ENCODE measurements around the gene PRKCH. TPM values are rescaled to one million over a fixed set of nuclear protein-coding genes. Genes with fewer than 3 reads are reported as not detected.

PRKCH gene
- total RNA-seq, 1 donor from 2014 or later: 18.4 TPM

- H3K4me1 ChIP-seq: peaks cover 54% of the 10 kb centered on the region
- intact Hi-C loops (cut with micrococcal nuclease): no loop called here
- H3K9me3 ChIP-seq (replicated peaks): no peaks in the 10 kb centered on the region
- peak; percentile 51 for DNase-seq
- H3K4me3 ChIP-seq: no peak overlapping the region
- no peak for TF ChIP-seq CTCF (IDR thresholded peaks at IDR 0.05; ENCODE audit: borderline replicate concordance)
- H3K27ac ChIP-seq (replicated peaks): peak overlapping the region; percentile 82
- H3K27me3 ChIP-seq (ENCODE audit: low read depth): no peaks in the 10 kb centered on the region
- no peaks in the 10 kb centered on the region for H3K36me3 ChIP-seq
Observed at GRCh38 chr14:61561657-61562276, 240.4 kb downstream of the PRKCH start.

- Histone ChIP-seq H3K4me3 (no peak overlapping the region), H3K27ac (replicated peaks) (peak overlapping the region; percentile 82), H3K36me3 (no peaks in the 10 kb centered on the region), H3K9me3 (replicated peaks) (no peaks in the 10 kb centered on the region), H3K27me3 (ENCODE audit: low read depth) (no peaks in the 10 kb centered on the region), H3K4me1 (peaks cover 60% of the 10 kb centered on the region)
- no peak for TF ChIP-seq CTCF (IDR thresholded peaks at IDR 0.05; ENCODE audit: borderline replicate concordance)
- no peak for DNase-seq
- intact Hi-C loops (cut with micrococcal nuclease): no loop called here
Observed at GRCh38 chr14:61562321-61563161, 241.2 kb downstream of the PRKCH start.

GRCh38 chr14:61563162-61563511 lies 241.8 kb downstream of the PRKCH start:
- intact Hi-C loops (cut with micrococcal nuclease): no loop called here
- H3K36me3 ChIP-seq: no peaks in the 10 kb centered on the region
- no peak for TF ChIP-seq CTCF (IDR thresholded peaks at IDR 0.05; ENCODE audit: borderline replicate concordance)
- no peak overlapping the region for H3K27ac ChIP-seq (replicated peaks)
- H3K9me3 ChIP-seq (replicated peaks): no peaks in the 10 kb centered on the region
- no peaks in the 10 kb centered on the region for H3K27me3 ChIP-seq (ENCODE audit: low read depth)
- no peak for DNase-seq
- H3K4me1 ChIP-seq: peaks cover 63% of the 10 kb centered on the region
- no peak overlapping the region for H3K4me3 ChIP-seq

GRCh38 chr14:61563880-61564617 lies 242.7 kb downstream of the PRKCH start:
- intact Hi-C loops (cut with micrococcal nuclease): no loop called here
- TF ChIP-seq CTCF (IDR thresholded peaks at IDR 0.05; ENCODE audit: borderline replicate concordance): no peak
- peaks cover 66% of the 10 kb centered on the region for H3K4me1 ChIP-seq

GRCh38 chr14:61564618-61565091 lies 243.3 kb downstream of the PRKCH start:
- peaks cover 70% of the 10 kb centered on the region for H3K4me1 ChIP-seq
- no peaks in the 10 kb centered on the region for H3K27me3 ChIP-seq (ENCODE audit: low read depth)
- H3K36me3 ChIP-seq: no peaks in the 10 kb centered on the region
- no peak for TF ChIP-seq CTCF (IDR thresholded peaks at IDR 0.05; ENCODE audit: borderline replicate concordance)
- intact Hi-C loops (cut with micrococcal nuclease): no loop called here
- no peak overlapping the region for H3K27ac ChIP-seq (replicated peaks)
- no peaks in the 10 kb centered on the region for H3K9me3 ChIP-seq (replicated peaks)
- no peak overlapping the region for H3K4me3 ChIP-seq
- DNase-seq: no peak

More at GRCh38 chr14:61563880-61564617, 242.7 kb downstream of the PRKCH start:
- Histone ChIP-seq H3K27me3 (ENCODE audit: low read depth) (no peaks in the 10 kb centered on the region), H3K9me3 (replicated peaks) (no peaks in the 10 kb centered on the region), H3K4me3 (no peak overlapping the region), H3K27ac (replicated peaks) (no peak overlapping the region), H3K36me3 (no peaks in the 10 kb centered on the region)
- no peak for DNase-seq

Measured in left ventricle myocardium inferior (tissue), 1 donor.